Measurements from ENCODE around the gene PDCD5.

DNA sequence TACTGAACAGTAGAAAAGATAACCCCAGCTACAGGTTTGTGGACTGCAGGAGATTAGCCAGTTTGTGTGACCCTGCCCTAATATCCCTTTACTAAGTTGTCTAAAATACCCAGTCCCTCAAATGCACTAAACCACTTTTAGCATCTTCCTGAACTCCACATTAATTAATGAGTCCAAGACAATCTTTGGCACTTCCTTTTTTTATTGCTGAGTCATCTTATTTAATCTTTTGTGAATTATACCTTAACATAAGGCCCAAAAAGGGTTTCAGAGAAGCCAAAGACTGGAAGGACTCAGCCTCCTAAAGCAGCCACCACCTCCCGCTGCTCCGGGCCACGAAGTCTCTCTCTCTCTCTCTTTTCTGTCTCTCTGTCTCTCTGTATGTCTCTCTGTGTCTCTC is 48.8 kb upstream of the PDCD5 start:
- TF ChIP-seq POLR2A (IDR thresholded peaks at IDR 0.05) (no peak), POLR2AphosphoS5 (IDR thresholded peaks at IDR 0.05) (no peak)
- TF ChIP-seq, protein P1, sequence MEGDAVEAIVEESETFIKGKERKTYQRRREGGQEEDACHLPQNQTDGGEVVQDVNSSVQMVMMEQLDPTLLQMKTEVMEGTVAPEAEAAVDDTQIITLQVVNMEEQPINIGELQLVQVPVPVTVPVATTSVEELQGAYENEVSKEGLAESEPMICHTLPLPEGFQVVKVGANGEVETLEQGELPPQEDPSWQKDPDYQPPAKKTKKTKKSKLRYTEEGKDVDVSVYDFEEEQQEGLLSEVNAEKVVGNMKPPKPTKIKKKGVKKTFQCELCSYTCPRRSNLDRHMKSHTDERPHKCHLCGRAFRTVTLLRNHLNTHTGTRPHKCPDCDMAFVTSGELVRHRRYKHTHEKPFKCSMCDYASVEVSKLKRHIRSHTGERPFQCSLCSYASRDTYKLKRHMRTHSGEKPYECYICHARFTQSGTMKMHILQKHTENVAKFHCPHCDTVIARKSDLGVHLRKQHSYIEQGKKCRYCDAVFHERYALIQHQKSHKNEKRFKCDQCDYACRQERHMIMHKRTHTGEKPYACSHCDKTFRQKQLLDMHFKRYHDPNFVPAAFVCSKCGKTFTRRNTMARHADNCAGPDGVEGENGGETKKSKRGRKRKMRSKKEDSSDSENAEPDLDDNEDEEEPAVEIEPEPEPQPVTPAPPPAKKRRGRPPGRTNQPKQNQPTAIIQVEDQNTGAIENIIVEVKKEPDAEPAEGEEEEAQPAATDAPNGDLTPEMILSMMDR (IDR thresholded peaks at IDR 0.05), result no peak

Measured in prostate gland (tissue), 2 donors.